Posterior cingulate gyrus (tissue), 11 donors: Measurements from ENCODE around the gene FCHO2.

Source experiments
- DNase-seq, 10 donors: peaks; one replicate each; pipeline versions ENCODE4 v3.0.0 to v3.0.0-alpha.2; 2020 to 2021; ENCODE audit warnings: mixed read lengths in 3 of 10
- intact Hi-C: fragments of 100-400 bp; cut with DNase I; formaldehyde crosslinking; loops from one replicate; pipeline ENCODE4 v1.15.1; 2023

The FCHO2 gene

GRCh38 chr5:73130811-73131210 lies 175.0 kb downstream of the FCHO2 start:
- intact Hi-C loops = no loop called here
- DNase-seq = no peak

DNA sequence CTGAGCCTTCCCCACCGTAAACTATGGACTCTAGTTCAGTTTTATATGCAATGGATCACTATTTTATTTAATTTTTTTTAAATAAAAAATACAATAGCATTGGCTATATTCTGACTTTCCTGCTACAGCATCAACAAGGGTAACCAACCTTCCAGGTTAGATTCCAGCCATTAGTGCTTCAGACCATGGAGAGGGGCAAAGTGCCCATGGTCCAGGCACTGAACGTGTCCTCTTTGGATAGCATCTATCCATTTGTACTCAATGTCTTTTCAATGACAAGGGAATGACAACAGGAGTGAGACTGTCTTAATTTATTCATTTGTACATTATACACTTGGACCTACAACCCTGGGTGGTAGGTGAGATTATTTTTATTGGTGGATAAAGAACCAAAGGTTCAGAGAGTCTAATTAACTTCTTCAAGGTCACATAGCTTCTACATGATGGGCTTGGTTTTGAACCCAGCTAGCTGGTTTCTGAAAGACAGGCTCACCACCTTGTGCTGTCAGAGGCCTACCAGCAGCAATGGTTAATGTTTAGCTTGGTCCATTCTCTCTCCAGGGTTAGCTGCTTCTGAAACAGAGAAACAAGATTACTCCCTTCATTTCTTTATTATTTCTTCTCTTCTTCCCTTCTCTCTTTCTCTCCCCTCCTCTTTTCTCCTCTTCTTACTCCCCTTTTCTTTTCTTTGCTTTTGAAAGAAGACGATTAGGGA lies 176.0 kb downstream of the FCHO2 start:
- DNase-seq = no peak
- intact Hi-C loops = no loop called here

DNA sequence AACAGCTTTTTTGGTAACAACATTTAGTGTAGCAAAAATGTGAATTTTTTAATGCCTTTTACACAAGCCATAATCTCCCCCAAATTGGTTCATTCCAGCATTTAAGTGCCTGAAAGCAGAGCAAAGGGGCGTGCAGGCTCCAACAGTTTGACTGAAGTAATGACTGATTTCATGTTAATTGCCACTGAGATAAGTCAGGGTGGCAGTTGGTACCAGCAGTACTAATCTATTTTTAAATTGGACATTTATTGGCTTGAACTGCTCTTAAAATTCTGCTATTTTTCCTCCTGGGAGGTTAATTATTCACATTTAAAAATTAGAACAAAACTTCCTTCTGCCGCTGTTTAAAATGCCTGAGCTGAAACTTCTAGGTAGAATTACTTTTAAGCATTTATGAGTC lies 176.9 kb downstream of the FCHO2 start:
- intact Hi-C loops = no loop called here
- no peak for DNase-seq

DNA sequence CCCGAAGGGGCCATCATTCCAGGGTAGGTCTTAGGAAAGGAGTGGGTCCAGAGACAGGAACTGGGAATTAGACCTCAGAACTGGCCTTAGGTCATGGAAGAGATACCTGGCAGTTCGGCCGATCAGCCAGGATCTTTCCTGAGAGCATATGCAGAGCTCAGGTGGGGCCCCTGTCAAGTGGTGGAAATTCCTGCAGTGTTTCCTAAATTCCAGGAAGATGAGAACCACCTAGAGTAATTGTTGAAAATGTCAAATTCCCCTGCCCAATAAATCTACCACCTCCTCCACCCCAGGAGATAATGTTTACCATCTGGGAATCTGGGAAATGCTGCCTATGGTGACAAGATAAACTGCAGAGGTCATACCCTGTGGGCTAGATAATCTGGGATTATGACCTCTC lies 179.2 kb downstream of the FCHO2 start:
- no peak for DNase-seq
- intact Hi-C loops = no loop called here

GRCh38 chr5:73135429-73136054 lies 179.7 kb downstream of the FCHO2 start:
- no peak for DNase-seq
- intact Hi-C loops = no loop called here

GRCh38 chr5:73136055-73136562 lies 180.3 kb downstream of the FCHO2 start:
- no peak for DNase-seq
- intact Hi-C loops = no loop called here

DNA sequence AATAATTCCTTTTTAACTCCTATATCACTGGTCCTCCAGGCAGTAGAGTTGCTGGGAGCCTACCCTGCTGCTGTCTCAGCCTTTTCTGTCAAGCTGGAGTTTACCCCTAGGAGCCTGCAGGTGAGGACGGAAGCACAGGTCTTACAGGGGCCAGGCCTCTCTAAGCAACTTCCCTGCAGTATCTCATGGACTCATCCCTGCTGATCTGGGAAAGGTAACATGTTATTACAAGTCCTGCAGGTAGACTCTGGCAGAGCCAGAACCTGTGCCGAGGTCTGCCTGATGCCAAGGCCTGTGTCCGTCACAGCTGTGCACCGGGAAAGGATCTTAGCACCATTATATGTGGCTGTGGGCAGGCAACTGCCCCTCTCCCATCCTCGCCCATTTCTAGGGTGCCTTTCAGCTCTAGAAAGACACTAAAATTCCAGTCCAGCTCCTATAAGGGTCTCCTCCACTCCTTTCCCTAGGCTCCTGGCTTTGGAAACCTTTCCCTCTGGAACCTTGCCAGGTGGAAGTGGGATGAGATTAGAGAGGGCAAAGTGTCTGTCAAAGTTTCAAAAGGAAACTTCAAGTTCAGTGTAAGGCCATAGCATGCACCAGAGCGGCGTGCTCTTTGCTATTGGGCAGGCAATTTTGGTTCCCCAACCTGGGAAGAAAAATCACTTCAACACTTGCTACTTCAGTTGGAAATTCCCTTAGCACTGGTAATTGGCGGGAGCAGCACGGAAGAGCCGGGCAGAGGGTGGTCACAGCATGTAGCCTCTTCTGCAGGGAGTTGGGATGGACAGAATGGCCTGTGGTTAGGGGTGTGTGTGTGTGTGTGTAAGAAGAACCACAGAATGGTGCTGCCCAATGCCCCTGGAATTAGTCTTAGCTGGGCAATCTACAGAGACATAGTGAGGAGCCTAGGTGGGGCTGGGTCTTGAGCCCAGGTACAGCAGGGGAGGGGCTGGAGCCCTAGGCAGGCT lies 182.0 kb downstream of the FCHO2 start:
- intact Hi-C loops = no loop called here
- no peak for DNase-seq

DNA sequence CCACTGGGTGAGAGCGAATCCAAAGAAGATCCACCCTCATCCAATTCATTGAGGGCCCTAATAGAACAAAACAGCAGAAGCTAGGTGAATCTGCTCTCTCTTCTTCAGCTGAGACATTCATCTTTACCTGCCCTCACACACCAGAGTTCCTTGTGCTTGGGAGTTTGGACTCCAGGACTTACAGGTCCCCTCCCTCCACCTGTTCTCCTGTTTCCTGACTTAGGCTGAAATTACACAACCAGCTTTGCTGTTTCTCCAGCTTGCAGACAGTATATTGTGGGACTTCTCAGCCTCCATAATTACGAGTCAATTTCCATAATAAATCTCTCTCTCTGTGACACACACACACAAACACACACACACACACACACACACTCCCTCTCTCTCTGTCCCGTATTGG lies 183.6 kb downstream of the FCHO2 start:
- intact Hi-C loops = no loop called here
- no peak for DNase-seq
